OCI-LY1 (cell line): ENCODE results near the gene DDR1.
"Not testable (repeated sequence)": the region's sequence is repeated elsewhere in the genome, so short reads cannot be mapped to it uniquely, and the experiment has no call there.

Experiments
- H2AFZ ChIP-seq: fragments of 200-600 bp; sonication (generic), shearing (Covaris generic); 2 replicates; pipeline ENCODE4 v1.6.0; 2014; ENCODE audit warnings: antibody characterized with exemption, mild to moderate bottlenecking, low read length
- H3F3A ChIP-seq: fragments of 200-600 bp; sonication (generic), shearing (Covaris generic); 2 replicates; pipeline ENCODE4 v1.6.0; 2014; ENCODE audit warnings: mild to moderate bottlenecking, antibody characterized with exemption, low read length, moderate library complexity; ENCODE audit not compliant: insufficient read depth
- H3K27ac ChIP-seq: fragments of 200-600 bp; sonication (generic); 2 replicates; pipeline ENCODE4 v1.5.1; 2014; ENCODE audit warnings: low read length, mixed run types, mild to moderate bottlenecking, low read depth; ENCODE audit not compliant: poor library complexity, severe bottlenecking
- H3K27me3 ChIP-seq: fragments of 200-600 bp; sonication (generic); 2 replicates; pipeline ENCODE4 v1.6.0; 2014; ENCODE audit warnings: antibody characterized with exemption, mild to moderate bottlenecking, low read length, moderate library complexity; ENCODE audit not compliant: insufficient read depth
- H3K36me3 ChIP-seq: fragments of 200-600 bp; sonication (generic); 2 replicates; pipeline ENCODE4 v1.6.1; 2014; ENCODE audit warnings: mild to moderate bottlenecking, antibody characterized with exemption, low read length, moderate library complexity, mixed read lengths; ENCODE audit not compliant: insufficient read depth
- H3K4me1 ChIP-seq: fragments of 200-600 bp; sonication (generic); 2 replicates; pipeline ENCODE4 v1.5.1; 2014; ENCODE audit warnings: mild to moderate bottlenecking, low read length, moderate library complexity; ENCODE audit not compliant: insufficient read depth, severe bottlenecking
- H3K4me2 ChIP-seq: fragments of 200-600 bp; sonication (generic), shearing (Covaris generic); 2 replicates; pipeline ENCODE4 v1.6.1; 2014; ENCODE audit warnings: low read length
- H3K4me3 ChIP-seq: fragments of 200-600 bp; sonication (generic); 2 replicates; pipeline ENCODE4 v1.5.1; 2014; ENCODE audit warnings: low read length, low read depth, mild to moderate bottlenecking, mixed read lengths; ENCODE audit not compliant: poor library complexity, severe bottlenecking
- H3K79me2 ChIP-seq: fragments of 200-600 bp; shearing (Covaris generic); 2 replicates; pipeline ENCODE4 v1.6.1; 2016; ENCODE audit warnings: mixed run types, low read length, mixed read lengths; ENCODE audit not compliant: insufficient read depth
- H3K9ac ChIP-seq: fragments of 200-600 bp; sonication (generic), shearing (Covaris generic); 2 replicates; pipeline ENCODE4 v1.6.1; 2014; ENCODE audit warnings: mild to moderate bottlenecking, low read length, mixed read lengths
- H3K9me2 ChIP-seq: fragments of 200-600 bp; sonication (generic), shearing (Covaris generic); 2 replicates; pipeline ENCODE4 v1.6.1; 2014; ENCODE audit warnings: low read depth, mild to moderate bottlenecking, low read length, mixed read lengths
- H3K9me3 ChIP-seq: fragments of 200-600 bp; shearing (Covaris generic); 2 replicates; pipeline ENCODE4 v1.6.1; 2014; ENCODE audit warnings: low read length, mixed read lengths
- H4K20me1 ChIP-seq: fragments of 200-600 bp; sonication (generic), shearing (Covaris generic); 2 replicates; pipeline ENCODE4 v1.6.0; 2016; ENCODE audit warnings: mild to moderate bottlenecking, low read length; ENCODE audit not compliant: insufficient read depth
- EZH2 ChIP-seq: fragments of 200-600 bp; sonication (generic), shearing (Covaris generic); IDR thresholded peaks from 2 replicates; pipeline ENCODE4 v1.8.0; 2017; ENCODE audit warnings: borderline replicate concordance, mixed run types, mild to moderate bottlenecking, antibody characterized with exemption, low read length, moderate library complexity, mixed read lengths
- TF ChIP-seq, protein P1 (sequence below): fragments of 200-600 bp; sonication (generic), shearing (Covaris generic); IDR thresholded peaks from 2 replicates; pipeline ENCODE4 v1.5.1; 2017; ENCODE audit warnings: mild to moderate bottlenecking, antibody characterized with exemption, low read length, moderate library complexity, mixed read lengths

Gene DDR1

GRCh38 chr6:30873137-30873640, 11.1 kb upstream of the DDR1 start:
- TF ChIP-seq EZH2, result no peak
- TF ChIP-seq, protein P1, sequence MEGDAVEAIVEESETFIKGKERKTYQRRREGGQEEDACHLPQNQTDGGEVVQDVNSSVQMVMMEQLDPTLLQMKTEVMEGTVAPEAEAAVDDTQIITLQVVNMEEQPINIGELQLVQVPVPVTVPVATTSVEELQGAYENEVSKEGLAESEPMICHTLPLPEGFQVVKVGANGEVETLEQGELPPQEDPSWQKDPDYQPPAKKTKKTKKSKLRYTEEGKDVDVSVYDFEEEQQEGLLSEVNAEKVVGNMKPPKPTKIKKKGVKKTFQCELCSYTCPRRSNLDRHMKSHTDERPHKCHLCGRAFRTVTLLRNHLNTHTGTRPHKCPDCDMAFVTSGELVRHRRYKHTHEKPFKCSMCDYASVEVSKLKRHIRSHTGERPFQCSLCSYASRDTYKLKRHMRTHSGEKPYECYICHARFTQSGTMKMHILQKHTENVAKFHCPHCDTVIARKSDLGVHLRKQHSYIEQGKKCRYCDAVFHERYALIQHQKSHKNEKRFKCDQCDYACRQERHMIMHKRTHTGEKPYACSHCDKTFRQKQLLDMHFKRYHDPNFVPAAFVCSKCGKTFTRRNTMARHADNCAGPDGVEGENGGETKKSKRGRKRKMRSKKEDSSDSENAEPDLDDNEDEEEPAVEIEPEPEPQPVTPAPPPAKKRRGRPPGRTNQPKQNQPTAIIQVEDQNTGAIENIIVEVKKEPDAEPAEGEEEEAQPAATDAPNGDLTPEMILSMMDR, result no peak
- Histone ChIP-seq H4K20me1 (no peaks in the 10 kb centered on the region), H3F3A (no peaks in the 10 kb centered on the region), H3K9ac (no peak overlapping the region), H3K4me2 (no peak overlapping the region), H3K4me3 (no peak overlapping the region), H3K27me3 (no peaks in the 10 kb centered on the region; the same call in 1 of the 2 replicates), H3K9me3 (peaks cover 9% of the 10 kb centered on the region), H3K4me1 (peaks cover 14% of the 10 kb centered on the region), H3K79me2 (no peaks in the 10 kb centered on the region), H2AFZ (no peak overlapping the region), H3K9me2 (no peaks in the 10 kb centered on the region), H3K27ac (no peak overlapping the region), H3K36me3 (no peaks in the 10 kb centered on the region; the same call in 1 of the 2 replicates)

- not testable (repeated sequence) for H3K79me2 ChIP-seq, H3K9ac ChIP-seq, H2AFZ ChIP-seq, H3K9me3 ChIP-seq, H3K9me2 ChIP-seq, H3K4me3 ChIP-seq, H3K4me2 ChIP-seq, H4K20me1 ChIP-seq, H3K27ac ChIP-seq, H3F3A ChIP-seq, H3K27me3 ChIP-seq, H3K36me3 ChIP-seq
- H3K4me1 ChIP-seq, result peaks cover 14% of the 10 kb centered on the region
Measured at GRCh38 chr6:30873795-30874194, 10.5 kb upstream of the DDR1 start.

- H3K27ac ChIP-seq, result no peak overlapping the region
- no peak overlapping the region for H3K4me3 ChIP-seq
- H3K4me2 ChIP-seq, result no peak overlapping the region
- TF ChIP-seq, protein P1, result no peak
- no peak for TF ChIP-seq EZH2
- H3K9ac ChIP-seq, result no peak overlapping the region
- no peaks in the 10 kb centered on the region for H3K36me3 ChIP-seq
- H3K9me2 ChIP-seq, result no peaks in the 10 kb centered on the region
- H3K27me3 ChIP-seq, result no peaks in the 10 kb centered on the region
- H3K79me2 ChIP-seq, result no peaks in the 10 kb centered on the region
- H2AFZ ChIP-seq, result no peak overlapping the region
- no peaks in the 10 kb centered on the region for H4K20me1 ChIP-seq
- H3K9me3 ChIP-seq, result peaks cover 6% of the 10 kb centered on the region
- H3F3A ChIP-seq, result no peaks in the 10 kb centered on the region
- H3K4me1 ChIP-seq, result peaks cover 14% of the 10 kb centered on the region
Measured at GRCh38 chr6:30875244-30876038, 8.9 kb upstream of the DDR1 start.
